Activated CD4-positive, alpha-beta T cell treated with anti-CD3 and anti-CD28 coated beads for 24 hours (primary cell): ENCODE data around the gene CCNYL1.

Source experiments
- DNase-seq, 2 donors: peaks; one replicate each; pipeline ENCODE4 v3.0.0-alpha.2; 2020; ENCODE audit warnings: low read depth in 2 of 2

The CCNYL1 gene

GRCh38 chr2:207791579-207792243, 80.3 kb downstream of the CCNYL1 start:
- DNase-seq: no peak

DNA sequence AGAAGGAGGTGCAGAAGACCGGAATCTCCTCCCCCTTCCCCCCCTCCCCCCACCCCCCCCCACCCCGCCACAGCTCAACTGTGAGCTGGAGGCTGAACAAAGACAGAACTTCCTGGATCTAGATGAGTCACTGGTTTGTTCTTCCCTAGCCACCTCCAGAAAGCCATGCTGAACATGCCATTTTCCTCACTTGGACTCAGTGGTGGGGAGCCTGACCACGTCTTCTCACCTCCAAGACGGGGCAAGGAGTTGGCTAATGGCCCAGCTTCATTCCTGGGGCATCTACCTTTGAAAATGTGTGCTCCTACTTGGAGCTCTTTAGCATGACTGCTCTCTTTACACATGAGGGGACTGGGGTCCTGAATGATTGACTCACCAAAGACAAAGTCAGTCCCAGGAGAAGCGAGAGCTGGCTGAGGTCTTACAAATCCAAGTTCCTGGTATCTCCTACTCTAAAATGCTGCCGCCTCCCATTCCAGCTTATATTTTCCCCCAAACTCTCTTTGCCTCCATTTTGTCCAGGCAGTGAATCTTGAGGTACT, 80.9 kb downstream of the CCNYL1 start:
- no peak for DNase-seq

- DNase-seq: no peak
Measured at GRCh38 chr2:207796585-207797350, 85.3 kb downstream of the CCNYL1 start.

DNA sequence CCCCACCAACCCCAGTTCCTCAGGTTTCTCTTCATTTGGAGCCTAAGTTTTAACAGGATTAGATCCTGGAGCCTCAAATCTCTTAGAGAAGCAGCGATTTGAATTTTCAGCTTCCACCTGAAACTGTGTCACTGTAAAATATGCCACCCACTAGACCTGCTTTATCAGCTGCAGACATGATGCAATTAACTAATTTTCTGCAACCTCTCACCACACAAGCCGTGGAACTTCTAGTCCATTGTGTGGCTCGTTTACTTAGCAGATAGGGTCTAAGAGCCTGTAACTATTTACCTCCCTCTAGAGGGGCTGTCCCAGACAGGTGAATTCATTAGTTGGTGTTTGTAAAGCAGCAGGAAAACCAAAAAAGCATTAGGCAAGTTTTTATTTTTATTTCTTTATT, 89.8 kb downstream of the CCNYL1 start:
- DNase-seq: no peak

DNA sequence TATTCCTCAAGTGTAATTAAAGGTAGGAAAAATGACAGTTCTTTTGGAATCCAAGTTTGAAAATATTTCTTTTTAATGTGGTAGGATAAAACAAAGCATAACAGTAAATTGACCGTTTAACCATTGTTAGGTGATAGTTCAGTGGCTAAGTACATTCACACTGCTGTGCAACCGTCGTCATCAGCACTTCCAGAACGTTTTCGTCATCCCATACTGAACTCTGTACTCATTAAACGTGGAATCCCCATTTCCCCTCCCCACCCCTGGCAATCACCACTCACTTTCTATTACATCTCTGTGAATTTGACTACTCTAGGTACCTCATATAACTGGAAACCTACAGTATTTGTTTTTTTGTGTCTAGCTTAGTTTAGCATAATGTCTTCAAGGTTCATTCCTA, 91.2 kb downstream of the CCNYL1 start:
- DNase-seq: no peak
